HepG2 (cell line): ENCODE data around the gene RANBP3. TPM values are rescaled to one million over a fixed set of nuclear protein-coding genes. Genes with fewer than 3 reads are reported as not detected.

Experiments used
- AHDC1 ChIP-seq: sonication (generic); formaldehyde crosslinking; IDR thresholded peaks from 2 replicates; pipeline ENCODE4 v1.5.1; 2020; ENCODE audit warnings: mild to moderate bottlenecking, missing genetic modification reagents, borderline replicate concordance
- ZBTB26 ChIP-seq: IDR thresholded peaks from 2 replicates; pipeline ENCODE4 v1.6.1; 2016; ENCODE audit warnings: missing compliant biosample characterization, missing genetic modification reagents, borderline replicate concordance
- ZFX ChIP-seq: sonication (generic); formaldehyde crosslinking; IDR thresholded peaks from 2 replicates; pipeline ENCODE4 v1.4.0; 2020; ENCODE audit warnings: mild to moderate bottlenecking, low read depth, missing genetic modification reagents, moderate library complexity
- ZNF276 ChIP-seq: sonication (generic); formaldehyde crosslinking; IDR thresholded peaks from 2 replicates; pipeline ENCODE4 v1.4.0; 2020; ENCODE audit warnings: mild to moderate bottlenecking, low read depth, missing genetic modification reagents
- ZNF318 ChIP-seq: sonication (generic); formaldehyde crosslinking; IDR thresholded peaks from 2 replicates; pipeline ENCODE4 v1.4.0; 2020; ENCODE audit warnings: mild to moderate bottlenecking, missing genetic modification reagents
- ZNF713 ChIP-seq: sonication (generic); formaldehyde crosslinking; IDR thresholded peaks from 2 replicates; pipeline ENCODE4 v1.4.0; 2020; ENCODE audit warnings: mild to moderate bottlenecking, missing genetic modification reagents
- polyA plus RNA-seq, 8 experiments: library from polyadenylated mRNA; depleted of rRNA in 3 of 8; stranded (reverse) in 7 of 8; unstranded in 1 of 8; fragments of >200 nt; fragmentation: Illumina TruSeq in 4 of 8; extraction: Trizol in 4 of 8; gene quantifications; 2 replicates each; pipeline versions ENCODE4 v1.2.1 to v1.2.3, GENCODE V29; 2011 to 2016; ENCODE audit warnings: low read depth in 4 of 8, missing spikeins in 1 of 8, mixed read lengths in 1 of 8; ENCODE audit not compliant: insufficient read depth in 1 of 8
- total RNA-seq, 5 experiments: library from RNA; depleted of rRNA; stranded (reverse); fragments of >200 nt; fragmentation: Illumina TruSeq; extraction: Trizol; gene quantifications; 2 replicates each; pipeline ENCODE4 v1.2.3, GENCODE V29; 2016; ENCODE audit warnings: low read depth in 1 of 5
- TF ChIP-seq, protein P1 (sequence below): sonication (generic); formaldehyde crosslinking; IDR thresholded peaks from 2 replicates; pipeline ENCODE4 v1.8.1; 2023; ENCODE audit warnings: mild to moderate bottlenecking, missing genetic modification reagents

The RANBP3 gene
- total and polyA plus RNA-seq, 2 of the 13 experiments (the other 11 are each of a cell fraction or from before 2014, with no cell fraction given), result 39.5 to 149 TPM

- peak; percentile 83; the same call in 1 of the 2 replicates for TF ChIP-seq ZNF276
- peak; percentile 65 for TF ChIP-seq ZFX (CRISPR knock-in tag)
- 0 out of 2 replicates have a peak, but pooled peaks have one; percentile 50 for TF ChIP-seq ZNF713 (CRISPR knock-in tag)
- no peak for TF ChIP-seq AHDC1 (CRISPR knock-in tag)
- TF ChIP-seq, protein P1, sequence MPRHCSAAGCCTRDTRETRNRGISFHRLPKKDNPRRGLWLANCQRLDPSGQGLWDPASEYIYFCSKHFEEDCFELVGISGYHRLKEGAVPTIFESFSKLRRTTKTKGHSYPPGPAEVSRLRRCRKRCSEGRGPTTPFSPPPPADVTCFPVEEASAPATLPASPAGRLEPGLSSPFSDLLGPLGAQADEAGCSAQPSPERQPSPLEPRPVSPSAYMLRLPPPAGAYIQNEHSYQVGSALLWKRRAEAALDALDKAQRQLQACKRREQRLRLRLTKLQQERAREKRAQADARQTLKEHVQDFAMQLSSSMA (CRISPR knock-in tag), result 0 out of 2 replicates have a peak, but pooled peaks have one; percentile 47
- peak; percentile 93 for TF ChIP-seq ZNF318 (CRISPR knock-in tag)
- TF ChIP-seq ZBTB26 (CRISPR knock-in tag), result peak; percentile 85; the same call in 1 of the 2 replicates
Measured at GRCh38 chr19:5968431-5969373, 9.2 kb downstream of the RANBP3 start (continued).
